GM19455 (cell line): ENCODE measurements around the gene DHRS7.

Experiments used
- ATAC-seq: cut with Tn5 transposase; IDR thresholded peaks from one replicate; pipeline ENCODE4 v1.9.1; 2021; ENCODE audit not compliant: unreplicated experiment

Gene DHRS7

GRCh38 chr14:60184905-60185555 lies 19.8 kb upstream of the DHRS7 start:
- ATAC-seq, result no peak

- ATAC-seq, result peak; percentile 62
Measured at GRCh38 chr14:60184146-60184904, 19.1 kb upstream of the DHRS7 start.

GRCh38 chr14:60183741-60184140 lies 18.5 kb upstream of the DHRS7 start:
- ATAC-seq, result peak; percentile 43

GRCh38 chr14:60183138-60183537 lies 17.9 kb upstream of the DHRS7 start:
- ATAC-seq, result peak; percentile 25

GRCh38 chr14:60179431-60179869 lies 14.3 kb upstream of the DHRS7 start:
- ATAC-seq, result no peak

GRCh38 chr14:60178820-60179219 lies 13.6 kb upstream of the DHRS7 start:
- no peak for ATAC-seq

GRCh38 chr14:60178164-60178563 lies 13.0 kb upstream of the DHRS7 start:
- no peak for ATAC-seq

GRCh38 chr14:60175255-60175902 lies 10.2 kb upstream of the DHRS7 start:
- no peak for ATAC-seq

GRCh38 chr14:60174352-60175254 lies 9.4 kb upstream of the DHRS7 start:
- no peak for ATAC-seq

GRCh38 chr14:60171690-60172089 lies 6.5 kb upstream of the DHRS7 start:
- ATAC-seq, result no peak

GRCh38 chr14:60170948-60171347 lies 5.8 kb upstream of the DHRS7 start:
- ATAC-seq, result no peak

GRCh38 chr14:60169722-60170121 lies 4.5 kb upstream of the DHRS7 start:
- no peak for ATAC-seq

- no peak for ATAC-seq
Measured at GRCh38 chr14:60166142-60166541, 944 bp upstream of the DHRS7 start.

- peak; percentile 15 for ATAC-seq
Measured at GRCh38 chr14:60165547-60165876, 314 bp upstream of the DHRS7 start.

GRCh38 chr14:60164404-60164711 lies 840 bp downstream of the DHRS7 start:
- peak; percentile 5 for ATAC-seq

- ATAC-seq, result no peak
Measured at GRCh38 chr14:60163693-60164092, 1.5 kb downstream of the DHRS7 start.

GRCh38 chr14:60161196-60162107 lies 3.7 kb downstream of the DHRS7 start:
- ATAC-seq, result no peak

- ATAC-seq, result no peak
Measured at GRCh38 chr14:60160422-60160821, 4.8 kb downstream of the DHRS7 start.

GRCh38 chr14:60154671-60155070 lies 10.5 kb downstream of the DHRS7 start:
- no peak for ATAC-seq

- no peak for ATAC-seq
Measured at GRCh38 chr14:60153991-60154390, 11.2 kb downstream of the DHRS7 start.
